AG09309 (cell line): Measurements from ENCODE around the gene FBXW9.
"Not testable (repeated sequence)": the region's sequence is repeated elsewhere in the genome, so short reads cannot be mapped to it uniquely, and the experiment has no call there.

ENCODE experiments used
- DNase-seq: peaks from one replicate; pipeline ENCODE4 v3.0.0-alpha.2; 2010; ENCODE audit warnings: low read depth
- H3K4me3 ChIP-seq: 2 replicates; pipeline ENCODE4 v1.5.1; 2011; ENCODE audit warnings: mild to moderate bottlenecking, low read depth, low read length, moderate library complexity; ENCODE audit not compliant: control insufficient read depth
- TF ChIP-seq, protein P1 (sequence below): IDR thresholded peaks from 2 replicates; pipeline ENCODE4 v1.5.1; 2011; ENCODE audit warnings: mild to moderate bottlenecking, low read depth, low read length, inconsistent platforms; ENCODE audit not compliant: insufficient read depth, control insufficient read depth; ENCODE audit errors: missing control alignments

FBXW9 gene

DNA sequence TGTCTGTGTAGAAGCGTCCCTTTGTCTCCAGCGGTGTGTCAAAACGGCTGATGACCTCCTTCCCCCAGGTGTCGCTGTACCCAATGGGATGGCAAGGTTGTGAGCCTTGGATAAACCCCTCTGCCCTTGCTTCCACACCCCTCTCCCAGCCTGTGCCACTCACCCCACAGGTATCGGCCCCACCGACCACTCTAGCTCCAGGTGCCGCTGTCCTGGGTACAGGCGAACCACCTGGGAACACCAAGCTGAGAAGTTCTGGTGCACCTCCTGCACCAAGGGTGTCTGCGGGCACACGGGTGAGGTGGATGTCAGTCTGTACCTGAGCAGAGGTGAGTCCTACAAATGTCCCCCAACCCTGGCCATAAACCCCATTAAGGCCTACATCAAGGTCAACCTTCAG lies 46.5 kb downstream of the FBXW9 start:
- TF ChIP-seq, protein P1, sequence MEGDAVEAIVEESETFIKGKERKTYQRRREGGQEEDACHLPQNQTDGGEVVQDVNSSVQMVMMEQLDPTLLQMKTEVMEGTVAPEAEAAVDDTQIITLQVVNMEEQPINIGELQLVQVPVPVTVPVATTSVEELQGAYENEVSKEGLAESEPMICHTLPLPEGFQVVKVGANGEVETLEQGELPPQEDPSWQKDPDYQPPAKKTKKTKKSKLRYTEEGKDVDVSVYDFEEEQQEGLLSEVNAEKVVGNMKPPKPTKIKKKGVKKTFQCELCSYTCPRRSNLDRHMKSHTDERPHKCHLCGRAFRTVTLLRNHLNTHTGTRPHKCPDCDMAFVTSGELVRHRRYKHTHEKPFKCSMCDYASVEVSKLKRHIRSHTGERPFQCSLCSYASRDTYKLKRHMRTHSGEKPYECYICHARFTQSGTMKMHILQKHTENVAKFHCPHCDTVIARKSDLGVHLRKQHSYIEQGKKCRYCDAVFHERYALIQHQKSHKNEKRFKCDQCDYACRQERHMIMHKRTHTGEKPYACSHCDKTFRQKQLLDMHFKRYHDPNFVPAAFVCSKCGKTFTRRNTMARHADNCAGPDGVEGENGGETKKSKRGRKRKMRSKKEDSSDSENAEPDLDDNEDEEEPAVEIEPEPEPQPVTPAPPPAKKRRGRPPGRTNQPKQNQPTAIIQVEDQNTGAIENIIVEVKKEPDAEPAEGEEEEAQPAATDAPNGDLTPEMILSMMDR = no peak
- H3K4me3 ChIP-seq = no peak overlapping the region
- DNase-seq = no peak

DNA sequence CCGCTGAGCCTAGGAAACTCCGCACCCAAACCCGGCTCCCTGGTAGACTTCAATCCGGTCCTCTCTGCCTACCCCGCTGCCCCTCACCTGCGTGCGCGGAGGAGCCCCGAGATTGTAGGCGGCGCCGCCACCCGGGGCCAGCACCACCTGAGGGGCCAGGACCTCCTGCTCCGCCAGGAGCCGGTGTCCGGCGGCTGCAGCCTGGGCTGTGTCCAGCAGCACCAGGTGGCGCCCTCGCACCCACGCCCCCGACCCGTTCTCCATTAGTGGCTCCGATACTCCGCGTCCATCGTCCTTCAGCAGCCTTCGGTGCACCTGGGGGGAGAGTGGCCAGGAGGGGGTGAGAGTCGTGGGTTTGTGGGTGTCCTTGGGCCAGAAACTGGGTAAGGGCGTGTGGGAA lies 48.3 kb downstream of the FBXW9 start:
- no peak for DNase-seq
- H3K4me3 ChIP-seq = no peak overlapping the region
- TF ChIP-seq, protein P1 = peak; percentile 7

DNA sequence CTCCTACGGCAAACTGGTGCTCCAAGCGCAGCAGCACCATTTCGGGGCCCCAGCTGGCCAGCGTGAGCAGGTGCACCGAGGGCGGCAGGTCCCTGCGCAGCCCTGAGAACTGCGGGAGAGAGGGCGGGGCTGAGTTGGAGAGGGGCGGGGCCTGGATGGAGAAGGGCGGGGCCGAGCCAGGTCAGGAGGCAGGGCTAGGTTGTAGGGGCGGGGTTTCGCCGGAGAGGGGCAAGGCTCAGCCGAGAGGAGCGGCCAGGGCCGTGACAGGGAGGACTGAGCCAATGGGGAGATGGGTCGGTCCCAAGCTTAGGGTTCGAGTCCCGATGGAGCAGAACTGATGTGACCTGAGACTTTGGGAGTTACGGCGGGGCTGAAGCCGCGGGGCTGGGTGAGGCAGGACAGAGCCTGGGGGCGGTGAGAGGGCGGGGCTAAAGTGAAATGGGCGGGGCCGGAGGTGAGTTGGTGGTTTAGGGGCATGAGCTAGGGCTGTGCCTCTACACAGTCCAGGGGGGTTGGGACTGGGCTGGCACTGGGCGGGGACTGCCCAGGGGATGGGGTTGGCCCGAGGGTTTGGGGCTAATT lies 48.9 kb downstream of the FBXW9 start:
- TF ChIP-seq, protein P1 = no peak
- no peak overlapping the region; the same call in 1 of the 2 replicates for H3K4me3 ChIP-seq
- no peak for DNase-seq

DNA sequence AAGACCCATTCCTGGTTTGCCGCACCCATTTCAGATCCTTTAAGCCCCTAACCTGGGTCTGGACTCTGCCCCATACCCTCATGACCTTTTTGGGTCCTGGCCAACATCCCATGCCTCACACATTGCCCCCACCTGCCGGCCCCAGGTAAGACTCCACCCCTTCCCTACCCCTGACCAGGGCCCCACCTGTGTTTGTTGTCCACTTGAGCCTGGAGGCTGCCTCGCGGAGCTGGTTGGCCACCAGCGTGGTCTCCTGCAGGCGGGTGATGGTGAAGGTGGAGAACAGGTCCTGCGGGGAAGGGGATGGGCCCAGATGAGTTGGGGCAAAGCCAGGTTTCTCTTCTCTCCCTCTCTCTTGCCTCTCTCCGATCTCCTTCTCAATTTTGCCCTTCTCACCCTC lies 49.4 kb downstream of the FBXW9 start:
- TF ChIP-seq, protein P1 = no peak

DNA sequence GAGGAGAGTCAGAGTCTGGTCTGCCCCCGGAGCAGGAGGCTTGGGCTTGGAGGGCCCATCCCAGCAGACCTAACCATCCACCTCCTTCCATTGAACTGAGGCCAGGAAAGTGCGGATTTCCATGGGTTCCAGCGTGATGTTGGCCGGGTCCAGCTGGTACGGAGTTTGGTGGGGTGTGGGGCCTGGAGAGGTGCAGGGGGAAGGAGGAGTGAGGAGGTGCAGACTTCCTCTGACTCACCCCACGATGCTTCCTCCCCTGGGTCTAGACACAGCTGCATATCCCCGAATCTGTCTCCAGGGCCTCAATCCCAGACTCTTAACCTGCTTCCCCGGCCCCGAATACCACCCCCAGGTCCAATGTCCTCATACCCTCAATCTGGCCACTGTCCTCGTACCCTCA lies 49.9 kb downstream of the FBXW9 start:
- no peak for DNase-seq
- TF ChIP-seq, protein P1 = no peak
- H3K4me3 ChIP-seq = no peak overlapping the region

More for the DNA sequence above, 49.4 kb downstream of the FBXW9 start:
- no peak for DNase-seq
- H3K4me3 ChIP-seq = no peak overlapping the region

DNA sequence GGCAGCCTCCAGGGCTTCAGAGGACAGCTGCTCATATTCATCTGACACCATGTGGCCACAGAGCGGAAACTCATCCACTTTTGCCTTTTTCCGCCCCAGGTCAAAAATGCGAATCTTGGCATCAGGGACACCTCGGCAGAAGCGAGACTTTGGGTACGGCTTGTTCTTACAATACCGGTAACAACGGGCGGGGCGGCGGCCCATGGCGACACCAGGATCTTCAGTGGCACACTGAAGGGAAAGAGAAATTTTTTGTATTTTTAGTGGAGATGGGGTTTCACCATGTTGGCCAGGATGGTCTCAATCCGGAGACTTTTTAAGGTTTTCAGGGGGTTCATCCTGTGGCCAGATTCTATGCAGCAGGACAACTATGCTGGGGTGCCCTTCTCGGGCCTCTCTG lies 52.7 kb downstream of the FBXW9 start:
- H3K4me3 ChIP-seq, DNase-seq: not testable (repeated sequence)

DNA sequence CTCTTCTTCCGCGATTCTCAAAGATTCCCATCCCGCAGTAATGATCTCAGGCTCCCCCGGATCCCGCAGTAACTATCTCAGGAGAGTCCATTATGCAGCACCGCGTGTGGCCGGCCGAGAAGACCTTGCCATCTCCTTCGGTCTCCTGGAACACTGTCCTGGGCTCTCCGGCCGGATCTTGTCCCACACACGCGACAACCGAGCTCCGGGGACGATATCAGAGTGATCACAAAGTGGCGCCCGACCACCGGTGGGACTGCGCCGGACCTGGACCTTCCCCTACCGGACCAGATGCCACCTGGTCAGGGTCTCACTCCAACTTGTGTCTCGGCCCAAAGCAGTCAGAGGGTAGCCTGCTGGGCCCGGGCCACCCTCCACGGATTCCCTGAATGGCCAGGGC lies 53.9 kb downstream of the FBXW9 start:
- TF ChIP-seq, protein P1 = no peak

More for the DNA sequence above, 53.9 kb downstream of the FBXW9 start:
- no peak overlapping the region for H3K4me3 ChIP-seq
- no peak for DNase-seq
